ENCODE measurements around the gene GFPT2.

DNA sequence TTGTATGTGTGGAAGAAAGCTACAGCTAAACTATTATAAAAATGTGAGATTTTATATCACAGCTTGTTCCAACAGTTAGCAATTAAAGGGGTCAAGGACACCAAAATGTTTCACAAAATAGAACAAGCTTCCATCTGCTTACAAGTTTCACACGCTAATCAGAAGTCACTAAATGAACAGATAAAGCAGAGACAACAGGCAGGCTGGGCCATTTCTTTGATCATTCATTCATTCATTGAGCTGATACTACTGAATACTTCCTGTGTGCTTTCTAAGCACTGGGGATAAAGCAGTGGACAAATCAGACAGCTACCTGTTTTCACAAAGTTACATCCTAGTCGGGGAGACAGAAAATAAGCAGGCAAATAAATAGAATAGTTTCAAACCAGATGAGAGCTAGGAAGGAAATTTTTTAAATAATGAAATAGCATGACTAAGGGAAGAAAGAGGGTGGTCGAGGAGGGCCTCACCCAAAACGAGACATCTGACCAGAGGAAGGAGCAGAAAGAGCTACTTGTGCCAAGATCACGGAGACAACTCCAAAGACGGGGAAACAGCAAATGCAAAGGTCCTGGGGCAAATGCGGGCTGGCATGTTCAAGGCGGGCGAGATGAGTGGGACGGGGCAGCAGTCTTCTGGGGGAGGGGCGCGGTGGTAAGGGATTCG is 62.4 kb downstream of the GFPT2 start:
- TF ChIP-seq, protein P1, sequence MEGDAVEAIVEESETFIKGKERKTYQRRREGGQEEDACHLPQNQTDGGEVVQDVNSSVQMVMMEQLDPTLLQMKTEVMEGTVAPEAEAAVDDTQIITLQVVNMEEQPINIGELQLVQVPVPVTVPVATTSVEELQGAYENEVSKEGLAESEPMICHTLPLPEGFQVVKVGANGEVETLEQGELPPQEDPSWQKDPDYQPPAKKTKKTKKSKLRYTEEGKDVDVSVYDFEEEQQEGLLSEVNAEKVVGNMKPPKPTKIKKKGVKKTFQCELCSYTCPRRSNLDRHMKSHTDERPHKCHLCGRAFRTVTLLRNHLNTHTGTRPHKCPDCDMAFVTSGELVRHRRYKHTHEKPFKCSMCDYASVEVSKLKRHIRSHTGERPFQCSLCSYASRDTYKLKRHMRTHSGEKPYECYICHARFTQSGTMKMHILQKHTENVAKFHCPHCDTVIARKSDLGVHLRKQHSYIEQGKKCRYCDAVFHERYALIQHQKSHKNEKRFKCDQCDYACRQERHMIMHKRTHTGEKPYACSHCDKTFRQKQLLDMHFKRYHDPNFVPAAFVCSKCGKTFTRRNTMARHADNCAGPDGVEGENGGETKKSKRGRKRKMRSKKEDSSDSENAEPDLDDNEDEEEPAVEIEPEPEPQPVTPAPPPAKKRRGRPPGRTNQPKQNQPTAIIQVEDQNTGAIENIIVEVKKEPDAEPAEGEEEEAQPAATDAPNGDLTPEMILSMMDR (IDR thresholded peaks at IDR 0.05): no peak
- no peak for TF ChIP-seq POLR2A (IDR thresholded peaks at IDR 0.05)
